Neutrophil (primary cell): ENCODE measurements around the gene DNAH14.
"Not testable (repeated sequence)": the region's sequence is repeated elsewhere in the genome, so short reads cannot be mapped to it uniquely, and the experiment has no call there.

Experiments
- H3K27ac ChIP-seq: fragments of 200-600 bp; sonication (generic); 2 replicates; pipeline ENCODE4 v1.5.1; 2016; ENCODE audit warnings: mild to moderate bottlenecking, moderate library complexity
- H3K27me3 ChIP-seq: fragments of 200-600 bp; sonication (generic); 2 replicates; pipeline ENCODE4 v1.6.0; 2016; ENCODE audit warnings: mild to moderate bottlenecking
- H3K36me3 ChIP-seq: fragments of 200-600 bp; sonication (generic); 2 replicates; pipeline ENCODE4 v1.5.1; 2017
- H3K4me1 ChIP-seq, 2 experiments: fragments of 200-600 bp in 1 of 2; sonication (generic) in 1 of 2; 1 replicate in 1 of 2; 2 replicates in 1 of 2; pipeline versions ENCODE4 v1.5.1 to v1.6.1; 2013 to 2016; ENCODE audit warnings: low read depth in 1 of 2, low read length in 1 of 2, mild to moderate bottlenecking in 1 of 2, moderate library complexity in 1 of 2; ENCODE audit not compliant: control insufficient read depth in 1 of 2, insufficient read depth in 1 of 2
- H3K4me3 ChIP-seq, 2 experiments: fragments of 200-600 bp in 1 of 2; sonication (generic) in 1 of 2; 1 replicate in 1 of 2; 2 replicates in 1 of 2; pipeline ENCODE4 v1.5.1; 2013 to 2016; ENCODE audit warnings: low read depth in 1 of 2, low read length in 1 of 2, mild to moderate bottlenecking in 1 of 2, moderate library complexity in 1 of 2
- H3K9me3 ChIP-seq: fragments of 200-600 bp; sonication (generic); 2 replicates; pipeline ENCODE4 v1.5.1; 2016
- TF ChIP-seq, protein P1 (sequence below): fragments of 200-600 bp; sonication (generic); IDR thresholded peaks from 2 replicates; pipeline ENCODE4 v1.5.1; 2016; ENCODE audit warnings: antibody characterized with exemption

The DNAH14 gene

DNA sequence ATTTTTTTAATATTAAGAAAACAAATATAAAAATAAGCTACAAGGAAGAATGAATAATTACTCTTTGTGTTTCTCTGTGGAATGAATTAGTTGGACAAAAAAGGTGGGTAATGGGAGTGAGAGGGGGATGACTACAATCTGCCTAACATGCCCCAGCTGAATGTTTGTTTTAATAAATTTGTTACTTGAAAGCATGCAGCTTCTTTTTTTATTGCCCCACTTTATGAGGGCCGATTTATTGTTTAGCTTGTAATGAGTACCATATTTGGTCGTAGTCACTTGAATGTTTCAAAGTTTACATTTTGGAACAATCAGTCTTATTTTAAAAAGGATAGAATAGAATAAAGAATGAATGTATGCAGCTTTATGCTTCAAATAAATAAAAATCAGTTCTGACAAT lies 301.0 kb downstream of the DNAH14 start:
- Histone ChIP-seq H3K4me1 (no peaks in the 10 kb centered on the region), H3K27me3 (no peaks in the 10 kb centered on the region), H3K27ac (no peak overlapping the region), H3K9me3 (no peaks in the 10 kb centered on the region), H3K4me3 (no peak overlapping the region), H3K36me3 (no peaks in the 10 kb centered on the region)
- TF ChIP-seq, protein P1, sequence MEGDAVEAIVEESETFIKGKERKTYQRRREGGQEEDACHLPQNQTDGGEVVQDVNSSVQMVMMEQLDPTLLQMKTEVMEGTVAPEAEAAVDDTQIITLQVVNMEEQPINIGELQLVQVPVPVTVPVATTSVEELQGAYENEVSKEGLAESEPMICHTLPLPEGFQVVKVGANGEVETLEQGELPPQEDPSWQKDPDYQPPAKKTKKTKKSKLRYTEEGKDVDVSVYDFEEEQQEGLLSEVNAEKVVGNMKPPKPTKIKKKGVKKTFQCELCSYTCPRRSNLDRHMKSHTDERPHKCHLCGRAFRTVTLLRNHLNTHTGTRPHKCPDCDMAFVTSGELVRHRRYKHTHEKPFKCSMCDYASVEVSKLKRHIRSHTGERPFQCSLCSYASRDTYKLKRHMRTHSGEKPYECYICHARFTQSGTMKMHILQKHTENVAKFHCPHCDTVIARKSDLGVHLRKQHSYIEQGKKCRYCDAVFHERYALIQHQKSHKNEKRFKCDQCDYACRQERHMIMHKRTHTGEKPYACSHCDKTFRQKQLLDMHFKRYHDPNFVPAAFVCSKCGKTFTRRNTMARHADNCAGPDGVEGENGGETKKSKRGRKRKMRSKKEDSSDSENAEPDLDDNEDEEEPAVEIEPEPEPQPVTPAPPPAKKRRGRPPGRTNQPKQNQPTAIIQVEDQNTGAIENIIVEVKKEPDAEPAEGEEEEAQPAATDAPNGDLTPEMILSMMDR = no peak

DNA sequence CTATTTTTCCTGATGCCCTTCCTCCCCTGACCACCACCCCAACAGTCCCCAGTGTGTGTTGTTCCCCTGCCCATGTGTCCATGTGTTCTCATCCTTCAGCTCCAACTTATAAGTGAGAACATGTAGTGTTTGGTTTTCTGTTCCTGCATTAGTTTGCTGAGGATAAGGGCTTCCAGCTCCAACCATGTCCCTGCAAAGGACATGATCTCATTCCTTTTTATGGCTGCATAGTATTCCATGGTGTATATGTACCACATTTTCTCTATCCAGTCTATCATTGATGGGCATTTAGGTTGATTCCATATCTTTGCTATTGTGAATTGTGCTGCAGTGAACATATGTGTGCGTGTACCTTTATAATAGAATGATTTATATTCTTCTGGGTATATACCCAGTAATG lies 303.5 kb downstream of the DNAH14 start:
- H3K27me3 ChIP-seq, H3K4me1 ChIP-seq, H3K36me3 ChIP-seq, H3K4me3 ChIP-seq, H3K27ac ChIP-seq, H3K9me3 ChIP-seq: not testable (repeated sequence)

DNA sequence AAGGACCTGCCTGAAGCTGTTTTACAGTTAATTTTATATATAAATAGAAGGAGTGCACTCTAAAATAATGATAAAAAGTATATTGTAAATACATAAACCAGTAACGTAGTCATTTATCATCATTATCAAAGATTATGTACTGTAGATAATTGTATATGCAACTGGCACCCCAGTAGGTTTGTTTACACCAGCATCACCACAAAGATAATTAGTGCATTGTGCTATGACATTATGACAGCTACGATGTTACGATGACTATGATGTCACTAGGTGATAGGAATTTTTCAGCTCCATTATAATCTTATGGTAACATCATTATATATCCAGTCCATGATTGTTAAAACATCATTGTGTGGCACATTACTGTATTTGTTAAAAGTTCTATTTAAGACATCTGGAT lies 313.1 kb downstream of the DNAH14 start:
- Histone ChIP-seq H3K4me1 (no peaks in the 10 kb centered on the region), H3K9me3 (no peaks in the 10 kb centered on the region), H3K36me3 (no peaks in the 10 kb centered on the region), H3K27me3 (no peaks in the 10 kb centered on the region), H3K4me3 (no peak overlapping the region), H3K27ac (no peak overlapping the region)
- TF ChIP-seq, protein P1 = no peak

DNA sequence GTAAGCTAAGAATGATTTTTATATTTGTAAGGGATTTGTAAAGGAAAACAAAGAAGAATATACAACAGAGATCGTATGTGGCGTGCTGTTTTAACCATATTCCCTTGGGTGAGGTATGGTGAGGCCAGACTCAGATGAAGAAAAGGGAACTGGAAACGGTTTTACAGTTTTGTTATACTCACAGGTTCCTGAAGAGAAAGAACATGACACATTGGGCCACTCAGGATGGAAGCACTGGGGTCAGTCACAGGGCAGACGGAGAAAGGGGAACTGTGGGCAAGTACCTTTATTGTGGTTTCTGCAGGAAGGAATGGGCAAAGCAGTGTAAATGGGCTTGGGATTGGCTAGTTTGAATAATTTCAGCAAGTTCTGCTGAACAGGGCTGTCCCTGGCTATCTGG lies 321.0 kb downstream of the DNAH14 start:
- Histone ChIP-seq H3K4me1 (peaks cover 0 to 4% of the 10 kb centered on the region in 2 experiments), H3K36me3 (no peaks in the 10 kb centered on the region), H3K27ac (no peak overlapping the region), H3K9me3 (no peaks in the 10 kb centered on the region), H3K4me3 (no peak overlapping the region), H3K27me3 (no peaks in the 10 kb centered on the region)
- TF ChIP-seq, protein P1 = no peak

DNA sequence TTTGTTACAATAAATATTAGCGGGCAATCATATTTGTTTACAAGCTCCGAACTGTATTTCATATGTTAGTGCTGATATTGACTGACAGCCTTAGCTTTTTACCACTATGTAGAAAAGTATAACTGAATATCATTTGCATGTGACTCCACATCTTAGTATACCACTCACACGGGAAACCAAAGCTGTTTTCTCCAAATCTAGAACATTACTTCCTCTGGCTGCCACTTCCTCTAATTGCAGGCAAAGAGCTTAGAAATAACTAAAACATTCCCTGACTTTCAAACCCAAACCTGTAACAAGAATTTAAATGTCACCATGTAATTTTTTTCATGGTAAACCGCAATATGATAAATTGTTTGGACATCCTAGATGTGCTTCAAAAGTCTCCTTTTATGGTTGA lies 323.7 kb downstream of the DNAH14 start:
- Histone ChIP-seq H3K36me3 (no peaks in the 10 kb centered on the region), H3K9me3 (no peaks in the 10 kb centered on the region), H3K27ac (no peak overlapping the region), H3K27me3 (no peaks in the 10 kb centered on the region), H3K4me3 (no peak overlapping the region), H3K4me1 (peaks cover 0 to 4% of the 10 kb centered on the region in 2 experiments)
- TF ChIP-seq, protein P1 = no peak

DNA sequence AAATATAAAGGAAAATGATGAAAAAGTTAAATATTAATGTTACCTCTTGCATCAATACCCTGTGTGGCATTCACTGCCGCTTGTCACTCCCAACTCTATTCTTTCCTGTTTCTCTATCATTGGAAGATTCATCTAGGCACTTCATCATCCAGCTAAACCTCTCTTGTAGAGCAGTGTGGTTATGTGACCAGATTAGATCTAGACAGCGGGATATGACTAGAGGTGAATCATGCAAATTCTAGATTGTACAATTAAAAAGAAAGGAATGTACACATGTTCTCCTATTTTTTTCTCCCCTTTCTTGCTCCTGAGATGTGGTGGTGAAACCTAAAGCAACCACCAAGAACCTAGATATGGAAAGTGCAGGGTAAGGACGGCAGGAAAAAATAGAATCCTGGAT lies 324.3 kb downstream of the DNAH14 start:
- TF ChIP-seq, protein P1 = no peak
- Histone ChIP-seq H3K4me1 (peaks cover 0 to 4% of the 10 kb centered on the region in 2 experiments), H3K36me3 (no peaks in the 10 kb centered on the region), H3K9me3 (no peaks in the 10 kb centered on the region), H3K27me3 (no peaks in the 10 kb centered on the region), H3K4me3 (no peak overlapping the region), H3K27ac (no peak overlapping the region)
